ENCODE results near the gene SH3RF1.
A peak's percentile ranks its signal among the peaks of the same experiment; 100 is the strongest.

The SH3RF1 gene

GRCh38 chr4:169136796-169137557, 133.8 kb downstream of the SH3RF1 start:
- FAIRE-seq (no peak), DNase-seq (ENCODE audit: insufficient read length, low spot score) (no peak)
- TF ChIP-seq POLR2A (IDR thresholded peaks at IDR 0.05; ENCODE audit: low read depth, low read length): no peak

GRCh38 chr4:169136330-169136729, 134.4 kb downstream of the SH3RF1 start:
- DNase-seq (ENCODE audit: insufficient read length, low spot score): no peak
- FAIRE-seq: no peak
- TF ChIP-seq POLR2A (IDR thresholded peaks at IDR 0.05; ENCODE audit: low read depth, low read length): no peak

GRCh38 chr4:169135776-169136175, 135.0 kb downstream of the SH3RF1 start:
- TF ChIP-seq POLR2A (IDR thresholded peaks at IDR 0.05; ENCODE audit: low read depth, low read length): no peak
- FAIRE-seq (no peak), DNase-seq (ENCODE audit: insufficient read length, low spot score) (no peak)

- TF ChIP-seq POLR2A (IDR thresholded peaks at IDR 0.05; ENCODE audit: low read depth, low read length): no peak
- FAIRE-seq: no peak
- DNase-seq (ENCODE audit: insufficient read length, low spot score): no peak
Measured at GRCh38 chr4:169133932-169134331, 136.8 kb downstream of the SH3RF1 start.

GRCh38 chr4:169132561-169133305, 138.0 kb downstream of the SH3RF1 start:
- no peak for FAIRE-seq
- TF ChIP-seq POLR2A (IDR thresholded peaks at IDR 0.05; ENCODE audit: low read depth, low read length): no peak
- DNase-seq (ENCODE audit: insufficient read length, low spot score): peak; percentile 3

- no peak for FAIRE-seq
- no peak for TF ChIP-seq POLR2A (IDR thresholded peaks at IDR 0.05; ENCODE audit: low read depth, low read length)
- DNase-seq (ENCODE audit: insufficient read length, low spot score): no peak
Measured at GRCh38 chr4:169131556-169132208, 139.1 kb downstream of the SH3RF1 start.

GRCh38 chr4:169128902-169129301, 141.9 kb downstream of the SH3RF1 start:
- no peak for DNase-seq (ENCODE audit: insufficient read length, low spot score)
- no peak for TF ChIP-seq POLR2A (IDR thresholded peaks at IDR 0.05; ENCODE audit: low read depth, low read length)
- no peak for FAIRE-seq

GRCh38 chr4:169127314-169127713, 143.4 kb downstream of the SH3RF1 start:
- TF ChIP-seq POLR2A (IDR thresholded peaks at IDR 0.05; ENCODE audit: low read depth, low read length): no peak
- DNase-seq (ENCODE audit: insufficient read length, low spot score): no peak
- no peak for FAIRE-seq

- no peak for TF ChIP-seq POLR2A (IDR thresholded peaks at IDR 0.05; ENCODE audit: low read depth, low read length)
- FAIRE-seq (no peak), DNase-seq (ENCODE audit: insufficient read length, low spot score) (no peak)
Measured at GRCh38 chr4:169124661-169125060, 146.1 kb downstream of the SH3RF1 start.

- DNase-seq (ENCODE audit: insufficient read length, low spot score) (no peak), FAIRE-seq (no peak)
- no peak for TF ChIP-seq POLR2A (IDR thresholded peaks at IDR 0.05; ENCODE audit: low read depth, low read length)
Measured at GRCh38 chr4:169122422-169122821, 148.3 kb downstream of the SH3RF1 start.

- DNase-seq (ENCODE audit: insufficient read length, low spot score) (no peak), FAIRE-seq (no peak)
- no peak for TF ChIP-seq POLR2A (IDR thresholded peaks at IDR 0.05; ENCODE audit: low read depth, low read length)
Measured at GRCh38 chr4:169121861-169122382, 148.8 kb downstream of the SH3RF1 start.

- no peak for TF ChIP-seq POLR2A (IDR thresholded peaks at IDR 0.05; ENCODE audit: low read depth, low read length)
- FAIRE-seq (no peak), DNase-seq (ENCODE audit: insufficient read length, low spot score) (no peak)
Measured at GRCh38 chr4:169120624-169121023, 150.1 kb downstream of the SH3RF1 start.

GRCh38 chr4:169119536-169119935, 151.2 kb downstream of the SH3RF1 start:
- FAIRE-seq: no peak
- DNase-seq (ENCODE audit: insufficient read length, low spot score): no peak

GRCh38 chr4:169117591-169118081, 153.1 kb downstream of the SH3RF1 start:
- FAIRE-seq (no peak), DNase-seq (ENCODE audit: insufficient read length, low spot score) (no peak)
- no peak for TF ChIP-seq POLR2A (IDR thresholded peaks at IDR 0.05; ENCODE audit: low read depth, low read length)

More at GRCh38 chr4:169119536-169119935, 151.2 kb downstream of the SH3RF1 start:
- no peak for TF ChIP-seq POLR2A (IDR thresholded peaks at IDR 0.05; ENCODE audit: low read depth, low read length)

Measured in H54 (cell line).